HepG2 (cell line): ENCODE results near the gene SIGLEC15.

Experiments used
- CTCF ChIP-seq: sonication (generic); formaldehyde crosslinking; IDR thresholded peaks from 2 replicates; pipeline ENCODE4 v1.5.0; 2020; ENCODE audit warnings: mild to moderate bottlenecking, missing genetic modification reagents, moderate library complexity
- EZH2 ChIP-seq: conservative IDR thresholded peaks from 2 replicates; pipeline ENCODE4 v1.6.1; 2012; ENCODE audit warnings: mild to moderate bottlenecking, low read depth, low read length, moderate library complexity
- PBX2 ChIP-seq: IDR thresholded peaks from 2 replicates; pipeline ENCODE4 v1.6.1; 2016; ENCODE audit warnings: control low read depth
- POLR2A ChIP-seq, 2 experiments: IDR thresholded peaks; 2 replicates each; pipeline ENCODE4 v1.6.1; 2011; ENCODE audit warnings: low read depth in 2 of 2, low read length in 2 of 2, mild to moderate bottlenecking in 1 of 2, moderate library complexity in 1 of 2; ENCODE audit not compliant: insufficient read depth in 1 of 2
- REPIN1 ChIP-seq: sonication (generic); formaldehyde crosslinking; IDR thresholded peaks from 2 replicates; pipeline ENCODE4 v1.8.0; 2022; ENCODE audit warnings: missing genetic modification reagents, low read depth, mild to moderate bottlenecking, borderline replicate concordance
- YY1 ChIP-seq: IDR thresholded peaks from 2 replicates; pipeline ENCODE4 v1.6.1; 2011; ENCODE audit warnings: low read length, low read depth, moderate library complexity, mild to moderate bottlenecking; ENCODE audit not compliant: insufficient read depth, insufficient replicate concordance
- ZNF280D ChIP-seq: sonication (generic); formaldehyde crosslinking; IDR thresholded peaks from 2 replicates; pipeline ENCODE4 v1.5.1; 2020; ENCODE audit warnings: mild to moderate bottlenecking, missing genetic modification reagents
- TF ChIP-seq, protein P1 (sequence below): sonication (generic); formaldehyde crosslinking; IDR thresholded peaks from 2 replicates; pipeline ENCODE4 v1.8.0; 2022; ENCODE audit warnings: mild to moderate bottlenecking, missing genetic modification reagents, moderate library complexity
- TF ChIP-seq, protein P2 (sequence below): sonication (generic); formaldehyde crosslinking; IDR thresholded peaks from 2 replicates; pipeline ENCODE4 v1.8.0; 2022; ENCODE audit warnings: mild to moderate bottlenecking, missing genetic modification reagents
- TF ChIP-seq, protein P3 (sequence below): sonication (generic); formaldehyde crosslinking; IDR thresholded peaks from 2 replicates; pipeline ENCODE4 v1.4.0; 2020; ENCODE audit warnings: missing genetic modification reagents, borderline replicate concordance

GRCh38 chr18:45787346-45787745 is 38.1 kb upstream of the SIGLEC15 start:
- no peak for TF ChIP-seq CTCF (CRISPR knock-in tag)
- no peak for TF ChIP-seq POLR2A (IDR thresholded peaks at IDR 0.05; ENCODE audit: insufficient read depth in 1 of 2, low read depth in 2 of 2, low read length in 2 of 2)
- no peak for TF ChIP-seq YY1
- TF ChIP-seq REPIN1 (CRISPR knock-in tag) = no peak
- TF ChIP-seq, protein P1, sequence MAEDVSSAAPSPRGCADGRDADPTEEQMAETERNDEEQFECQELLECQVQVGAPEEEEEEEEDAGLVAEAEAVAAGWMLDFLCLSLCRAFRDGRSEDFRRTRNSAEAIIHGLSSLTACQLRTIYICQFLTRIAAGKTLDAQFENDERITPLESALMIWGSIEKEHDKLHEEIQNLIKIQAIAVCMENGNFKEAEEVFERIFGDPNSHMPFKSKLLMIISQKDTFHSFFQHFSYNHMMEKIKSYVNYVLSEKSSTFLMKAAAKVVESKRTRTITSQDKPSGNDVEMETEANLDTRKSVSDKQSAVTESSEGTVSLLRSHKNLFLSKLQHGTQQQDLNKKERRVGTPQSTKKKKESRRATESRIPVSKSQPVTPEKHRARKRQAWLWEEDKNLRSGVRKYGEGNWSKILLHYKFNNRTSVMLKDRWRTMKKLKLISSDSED = no peak
- TF ChIP-seq, protein P2, sequence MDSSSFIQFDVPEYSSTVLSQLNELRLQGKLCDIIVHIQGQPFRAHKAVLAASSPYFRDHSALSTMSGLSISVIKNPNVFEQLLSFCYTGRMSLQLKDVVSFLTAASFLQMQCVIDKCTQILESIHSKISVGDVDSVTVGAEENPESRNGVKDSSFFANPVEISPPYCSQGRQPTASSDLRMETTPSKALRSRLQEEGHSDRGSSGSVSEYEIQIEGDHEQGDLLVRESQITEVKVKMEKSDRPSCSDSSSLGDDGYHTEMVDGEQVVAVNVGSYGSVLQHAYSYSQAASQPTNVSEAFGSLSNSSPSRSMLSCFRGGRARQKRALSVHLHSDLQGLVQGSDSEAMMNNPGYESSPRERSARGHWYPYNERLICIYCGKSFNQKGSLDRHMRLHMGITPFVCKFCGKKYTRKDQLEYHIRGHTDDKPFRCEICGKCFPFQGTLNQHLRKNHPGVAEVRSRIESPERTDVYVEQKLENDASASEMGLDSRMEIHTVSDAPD (CRISPR knock-in tag) = no peak
- no peak for TF ChIP-seq PBX2
- TF ChIP-seq EZH2 = no peak
- TF ChIP-seq, protein P3, sequence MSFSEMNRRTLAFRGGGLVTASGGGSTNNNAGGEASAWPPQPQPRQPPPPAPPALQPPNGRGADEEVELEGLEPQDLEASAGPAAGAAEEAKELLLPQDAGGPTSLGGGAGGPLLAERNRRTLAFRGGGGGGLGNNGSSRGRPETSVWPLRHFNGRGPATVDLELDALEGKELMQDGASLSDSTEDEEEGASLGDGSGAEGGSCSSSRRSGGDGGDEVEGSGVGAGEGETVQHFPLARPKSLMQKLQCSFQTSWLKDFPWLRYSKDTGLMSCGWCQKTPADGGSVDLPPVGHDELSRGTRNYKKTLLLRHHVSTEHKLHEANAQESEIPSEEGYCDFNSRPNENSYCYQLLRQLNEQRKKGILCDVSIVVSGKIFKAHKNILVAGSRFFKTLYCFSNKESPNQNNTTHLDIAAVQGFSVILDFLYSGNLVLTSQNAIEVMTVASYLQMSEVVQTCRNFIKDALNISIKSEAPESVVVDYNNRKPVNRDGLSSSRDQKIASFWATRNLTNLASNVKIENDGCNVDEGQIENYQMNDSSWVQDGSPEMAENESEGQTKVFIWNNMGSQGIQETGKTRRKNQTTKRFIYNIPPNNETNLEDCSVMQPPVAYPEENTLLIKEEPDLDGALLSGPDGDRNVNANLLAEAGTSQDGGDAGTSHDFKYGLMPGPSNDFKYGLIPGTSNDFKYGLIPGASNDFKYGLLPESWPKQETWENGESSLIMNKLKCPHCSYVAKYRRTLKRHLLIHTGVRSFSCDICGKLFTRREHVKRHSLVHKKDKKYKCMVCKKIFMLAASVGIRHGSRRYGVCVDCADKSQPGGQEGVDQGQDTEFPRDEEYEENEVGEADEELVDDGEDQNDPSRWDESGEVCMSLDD (CRISPR knock-in tag) = no peak
- no peak for TF ChIP-seq ZNF280D (CRISPR knock-in tag)
